Measurements from ENCODE around the gene KIF5C. TPM values are rescaled to one million over a fixed set of nuclear protein-coding genes. Genes with fewer than 3 reads are reported as not detected.

KIF5C gene
- total RNA-seq, 1 donor from 2014 or later: 6.2 TPM

DNA sequence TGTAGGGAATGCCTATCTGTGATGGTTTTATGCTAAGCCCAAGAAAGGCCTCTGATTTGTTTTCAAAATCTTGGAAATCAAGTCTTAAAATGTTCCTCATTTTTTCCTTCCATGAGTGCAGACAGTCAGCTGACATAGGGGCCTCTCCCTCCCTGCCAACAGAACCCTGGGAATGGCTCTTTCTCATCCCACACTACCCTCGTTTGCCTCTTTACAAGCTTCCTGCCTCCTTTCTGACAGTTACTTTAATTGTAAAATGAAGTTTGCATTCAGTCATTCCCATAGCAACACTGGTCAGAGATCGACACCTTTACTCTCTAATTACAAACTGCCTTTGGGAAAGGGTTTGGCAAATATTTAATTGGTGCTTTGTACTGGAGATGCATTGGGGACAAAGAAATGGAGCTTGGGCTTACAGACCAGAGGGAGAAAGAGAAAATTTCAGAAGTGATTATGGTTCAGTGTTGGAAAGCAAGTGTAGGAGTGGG is 25.4 kb downstream of the KIF5C start:
- Histone ChIP-seq H3K4me1 (no peaks in the 10 kb centered on the region), H3K27ac (no peak overlapping the region), H3K27me3 (no peaks in the 10 kb centered on the region), H3K9me3 (no peaks in the 10 kb centered on the region), H3K4me3 (no peak overlapping the region), H3K36me3 (no peaks in the 10 kb centered on the region)
- intact Hi-C loops (cut with DNase I): no loop called here
- no peak for DNase-seq (ENCODE audit: low spot score in 2 of 2)
- no peak for TF ChIP-seq CTCF (IDR thresholded peaks at IDR 0.05)

DNA sequence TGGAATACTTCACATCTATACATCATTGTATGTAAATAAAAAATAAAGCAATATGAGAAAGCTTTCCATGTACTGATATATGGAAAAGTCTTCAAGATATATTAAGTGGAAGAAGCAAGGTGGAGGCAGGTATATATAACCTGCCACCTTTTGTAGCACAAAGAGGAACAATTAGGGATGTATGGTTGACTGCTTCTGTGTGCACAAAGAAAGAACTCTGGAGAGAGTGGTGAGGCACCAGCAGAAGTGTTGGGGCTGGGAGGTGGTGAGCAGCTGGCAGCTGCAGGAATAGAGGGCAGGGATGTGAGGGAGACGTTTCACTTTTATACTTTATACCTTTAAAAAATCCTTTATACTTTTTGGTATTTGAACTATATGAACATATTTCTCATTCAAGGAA is 26.1 kb downstream of the KIF5C start:
- H3K27me3 ChIP-seq: no peaks in the 10 kb centered on the region
- no peak for DNase-seq (ENCODE audit: low spot score in 2 of 2)
- H3K36me3 ChIP-seq: no peaks in the 10 kb centered on the region
- TF ChIP-seq CTCF (IDR thresholded peaks at IDR 0.05): no peak
- no peak overlapping the region for H3K4me3 ChIP-seq
- intact Hi-C loops (cut with DNase I): no loop called here
- no peaks in the 10 kb centered on the region for H3K9me3 ChIP-seq
- no peaks in the 10 kb centered on the region for H3K4me1 ChIP-seq
- H3K27ac ChIP-seq: no peak overlapping the region

GRCh38 chr2:148902798-148903197 is 27.8 kb downstream of the KIF5C start:
- no peak for DNase-seq (ENCODE audit: low spot score in 2 of 2)
- Histone ChIP-seq H3K9me3 (no peaks in the 10 kb centered on the region), H3K27ac (no peak overlapping the region), H3K4me1 (no peaks in the 10 kb centered on the region), H3K36me3 (no peaks in the 10 kb centered on the region), H3K4me3 (no peak overlapping the region), H3K27me3 (no peaks in the 10 kb centered on the region)
- TF ChIP-seq CTCF (IDR thresholded peaks at IDR 0.05): no peak
- intact Hi-C loops (cut with DNase I): no loop called here

DNA sequence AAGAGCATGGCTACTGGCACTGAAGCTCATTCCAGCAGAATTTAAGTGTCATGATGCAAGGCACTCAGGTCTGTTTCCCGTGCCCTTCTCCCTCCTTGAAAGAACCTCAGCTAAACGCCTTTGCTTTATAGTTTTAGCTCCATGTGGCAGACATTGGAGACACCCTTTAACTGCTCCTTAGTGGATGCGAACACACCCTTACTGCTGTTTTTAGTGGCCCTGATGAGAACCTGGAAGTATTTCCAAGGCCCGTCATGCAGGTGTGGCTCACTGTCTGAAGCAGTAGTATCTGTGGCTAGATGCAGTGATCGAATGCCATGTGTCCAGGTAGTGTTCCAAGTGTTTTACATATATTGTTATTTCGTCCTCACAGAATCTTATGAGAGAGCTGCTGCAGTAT is 28.3 kb downstream of the KIF5C start:
- Histone ChIP-seq H3K4me1 (no peaks in the 10 kb centered on the region), H3K36me3 (no peaks in the 10 kb centered on the region), H3K27me3 (no peaks in the 10 kb centered on the region), H3K9me3 (no peaks in the 10 kb centered on the region), H3K27ac (no peak overlapping the region), H3K4me3 (no peak overlapping the region)
- intact Hi-C loops (cut with DNase I): no loop called here
- no peak for DNase-seq (ENCODE audit: low spot score in 2 of 2)
- no peak for TF ChIP-seq CTCF (IDR thresholded peaks at IDR 0.05)

DNA sequence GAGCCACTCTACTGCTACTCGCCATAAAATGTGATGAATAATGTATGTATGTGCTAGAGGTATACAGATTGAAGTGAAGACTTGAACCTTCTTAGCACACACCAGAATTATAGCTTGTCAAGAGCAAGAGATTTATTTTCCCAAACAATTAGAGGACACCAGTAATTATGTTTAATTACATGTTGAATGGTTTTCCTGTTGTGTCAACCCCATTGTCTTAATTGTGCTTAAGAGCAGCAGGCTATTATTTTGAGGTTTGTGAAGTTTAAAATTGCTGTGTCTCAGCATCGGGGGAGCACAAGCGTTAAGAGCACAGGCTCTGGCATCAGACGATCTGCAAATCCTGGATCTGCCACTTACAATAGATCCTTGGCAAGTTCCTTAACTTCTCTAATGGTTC is 29.0 kb downstream of the KIF5C start:
- no peaks in the 10 kb centered on the region for H3K9me3 ChIP-seq
- no peak for TF ChIP-seq CTCF (IDR thresholded peaks at IDR 0.05)
- H3K4me1 ChIP-seq: no peaks in the 10 kb centered on the region
- no peak for DNase-seq (ENCODE audit: low spot score in 2 of 2)
- no peak overlapping the region for H3K27ac ChIP-seq
- intact Hi-C loops (cut with DNase I): no loop called here
- H3K36me3 ChIP-seq: no peaks in the 10 kb centered on the region
- no peaks in the 10 kb centered on the region for H3K27me3 ChIP-seq
- H3K4me3 ChIP-seq: no peak overlapping the region

DNA sequence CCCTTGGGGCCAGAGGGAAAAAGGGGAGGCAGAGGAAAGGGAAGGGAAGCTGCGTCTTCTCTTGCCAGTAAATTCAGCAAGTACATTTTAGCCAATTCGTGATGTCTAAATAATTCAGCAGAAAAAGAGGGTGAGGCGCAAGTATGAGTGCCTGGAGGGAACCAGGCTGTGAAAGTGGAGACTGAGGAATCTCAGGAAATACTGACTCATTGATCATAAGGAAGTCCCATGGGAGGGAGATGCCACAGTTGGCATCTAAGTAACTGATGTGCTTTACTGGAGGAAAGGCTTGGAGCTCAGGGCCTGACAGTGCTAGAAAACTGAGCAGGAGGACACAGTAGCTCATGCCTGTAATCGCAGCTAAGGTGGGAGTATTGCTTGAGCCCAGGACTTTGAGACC is 31.1 kb downstream of the KIF5C start:
- intact Hi-C loops (cut with DNase I): no loop called here
- no peak for TF ChIP-seq CTCF (IDR thresholded peaks at IDR 0.05)
- H3K4me3 ChIP-seq: no peak overlapping the region

More for the DNA sequence above, 31.1 kb downstream of the KIF5C start:
- Histone ChIP-seq H3K27ac (no peak overlapping the region), H3K9me3 (no peaks in the 10 kb centered on the region), H3K4me1 (no peaks in the 10 kb centered on the region), H3K27me3 (no peaks in the 10 kb centered on the region), H3K36me3 (no peaks in the 10 kb centered on the region)
- no peak for DNase-seq (ENCODE audit: low spot score in 2 of 2)
